OCI-LY3 (cell line): ENCODE measurements around the gene IDH3G.

Source experiments
- CTCF ChIP-seq: fragments of 200-600, 300-600 bp; sonication (generic); IDR thresholded peaks from 2 replicates; pipeline ENCODE4 v1.5.1; 2014; ENCODE audit warnings: antibody characterized with exemption, low read length, low read depth
- EZH2phosphoT487 ChIP-seq: fragments of 200-600 bp; shearing (Covaris generic); IDR thresholded peaks from 2 replicates; pipeline ENCODE4 v1.6.1; 2018; ENCODE audit warnings: antibody characterized with exemption, mixed run types, low read depth

DNA sequence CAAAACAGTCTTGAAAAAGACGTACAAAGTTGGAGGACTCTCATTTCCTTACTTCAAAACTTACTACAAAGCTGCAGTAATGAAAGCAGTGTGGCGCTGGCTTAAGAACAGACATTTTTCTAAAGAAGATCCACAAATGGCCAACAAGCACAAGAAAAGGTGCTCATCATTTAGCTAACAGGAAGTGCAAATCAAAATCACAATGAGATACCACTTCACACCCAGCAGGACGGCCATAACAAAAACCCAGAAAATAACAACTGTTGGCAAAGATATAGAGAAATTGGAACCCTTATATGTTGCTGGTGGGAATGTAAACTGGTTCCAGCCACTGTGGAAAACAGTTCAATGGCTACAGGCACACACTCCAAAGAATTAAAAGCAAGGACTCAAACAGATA is 32.8 kb upstream of the IDH3G start:
- TF ChIP-seq CTCF (no peak), EZH2phosphoT487 (no peak)
